Measurements from ENCODE around the gene YEATS4.

Gene YEATS4

DNA sequence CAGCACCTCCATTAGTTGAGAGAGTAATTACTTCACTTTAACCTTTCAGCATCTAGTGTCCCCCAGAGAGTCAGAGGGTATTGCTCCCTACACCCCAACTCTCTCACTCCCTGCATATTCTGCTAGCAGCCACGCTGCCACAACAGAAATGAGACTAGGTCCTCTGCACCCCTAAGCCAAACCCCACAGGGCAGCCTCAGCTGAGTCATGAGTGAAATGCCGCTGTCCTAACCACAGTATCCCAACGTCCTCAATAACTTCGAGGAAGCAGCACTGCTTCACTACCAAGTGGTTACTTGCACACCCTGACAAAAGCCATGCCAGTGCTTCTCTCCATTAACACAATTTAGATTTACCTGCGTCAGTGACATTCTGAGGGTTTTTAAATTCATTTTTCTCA, 18.2 kb upstream of the YEATS4 start:
- DNase-seq (ENCODE audit: low read depth in 2 of 2, low spot score in 1 of 2) = no peak

DNA sequence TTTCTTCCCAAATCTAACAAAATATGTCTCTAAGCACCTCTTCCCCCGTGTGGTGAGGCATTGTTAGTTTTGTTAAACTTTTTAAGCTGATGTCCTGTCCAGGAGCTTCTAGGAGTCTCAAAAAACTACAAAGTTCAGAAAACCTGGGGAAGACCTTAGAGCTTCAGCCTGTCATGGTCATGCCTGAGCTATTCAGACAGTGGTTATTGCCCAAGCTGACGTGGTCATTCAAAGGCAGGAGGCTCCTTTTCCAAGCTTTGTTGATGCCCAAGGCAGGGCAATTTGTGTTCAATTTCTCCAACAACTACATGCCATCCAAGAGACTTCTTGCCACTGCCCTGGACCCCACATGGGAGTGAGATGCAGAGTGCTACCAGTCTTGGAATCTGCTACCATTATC, 17.1 kb upstream of the YEATS4 start:
- no peak for DNase-seq (ENCODE audit: low read depth in 2 of 2, low spot score in 1 of 2)

DNA sequence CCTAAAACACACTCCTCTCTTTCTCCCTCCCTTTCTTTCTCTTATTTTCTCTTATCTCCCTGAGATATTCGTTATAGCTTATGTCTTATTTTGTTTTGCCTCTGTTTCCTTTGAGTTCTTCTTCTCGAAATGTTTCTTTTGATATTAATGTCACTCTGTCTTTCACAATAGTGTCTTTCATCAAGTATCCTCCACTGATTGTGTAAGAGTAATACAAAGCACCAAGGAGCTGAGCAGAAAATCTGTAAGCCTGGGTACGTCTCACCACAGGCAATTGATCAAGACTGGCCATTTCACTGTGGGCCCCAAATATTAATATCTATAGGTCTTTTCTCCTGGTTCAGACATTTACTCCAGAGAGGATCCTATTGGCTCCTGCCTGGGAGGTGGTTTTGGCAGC, 16.2 kb upstream of the YEATS4 start:
- DNase-seq (ENCODE audit: low read depth in 2 of 2, low spot score in 1 of 2) = no peak

GRCh38 chr12:69343885-69344612, 15.5 kb upstream of the YEATS4 start:
- no peak for DNase-seq (ENCODE audit: low read depth in 2 of 2, low spot score in 1 of 2)

DNA sequence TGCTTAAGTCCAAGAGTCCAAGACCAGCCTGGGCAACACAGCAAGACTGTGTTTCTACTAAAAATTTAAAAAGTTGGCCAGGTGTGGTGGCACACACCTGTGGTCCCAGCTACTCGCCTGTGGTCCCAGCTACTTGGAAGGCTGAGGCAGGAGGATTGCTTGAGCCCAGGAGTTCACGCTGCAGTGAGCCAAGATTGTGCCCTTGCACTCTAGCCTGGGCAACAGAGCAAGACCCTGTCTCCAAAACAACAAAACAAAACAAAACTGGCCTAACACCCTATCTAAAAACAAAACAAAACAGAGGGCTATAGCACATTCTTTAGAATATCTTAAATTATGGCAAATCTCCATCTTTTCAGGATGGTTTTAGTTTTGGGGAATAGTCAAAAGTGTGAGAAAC, 14.5 kb upstream of the YEATS4 start:
- no peak for DNase-seq (ENCODE audit: low read depth in 2 of 2, low spot score in 1 of 2)

DNA sequence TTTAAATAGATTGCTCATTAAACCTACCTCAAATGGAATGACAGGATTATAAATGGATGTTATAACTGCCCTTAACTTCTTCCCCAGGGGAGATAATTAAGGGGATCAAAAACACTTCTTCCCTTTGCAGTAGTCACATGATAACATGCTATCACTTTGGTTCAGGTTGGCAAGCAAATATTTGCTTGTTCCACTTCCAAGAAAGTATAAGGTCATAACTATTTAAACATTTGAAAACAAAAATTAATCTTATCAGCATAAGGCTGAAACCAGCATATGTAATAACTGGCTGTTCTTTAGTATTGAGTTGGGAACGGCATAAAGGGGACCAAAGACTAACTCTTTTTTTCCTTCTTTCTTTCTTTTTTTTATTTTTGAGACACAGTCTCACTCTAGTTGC, 13.8 kb upstream of the YEATS4 start:
- no peak for DNase-seq (ENCODE audit: low read depth in 2 of 2, low spot score in 1 of 2)

- no peak for DNase-seq (ENCODE audit: low read depth in 2 of 2, low spot score in 1 of 2)
Measured at GRCh38 chr12:69348162-69348938, 11.2 kb upstream of the YEATS4 start, which contains the start of gene LYZ. Gene LYZ, plus strand, starts transcription at chr12:69348381. Its CDS starts 28 bp downstream, at chr12:69348409.

GRCh38 chr12:69350002-69350626, 9.4 kb upstream of the YEATS4 start:
- DNase-seq (ENCODE audit: low read depth in 2 of 2, low spot score in 1 of 2) = no peak

- no peak for DNase-seq (ENCODE audit: low read depth in 2 of 2, low spot score in 1 of 2)
Measured at GRCh38 chr12:69350777-69351176, 8.8 kb upstream of the YEATS4 start.

DNA sequence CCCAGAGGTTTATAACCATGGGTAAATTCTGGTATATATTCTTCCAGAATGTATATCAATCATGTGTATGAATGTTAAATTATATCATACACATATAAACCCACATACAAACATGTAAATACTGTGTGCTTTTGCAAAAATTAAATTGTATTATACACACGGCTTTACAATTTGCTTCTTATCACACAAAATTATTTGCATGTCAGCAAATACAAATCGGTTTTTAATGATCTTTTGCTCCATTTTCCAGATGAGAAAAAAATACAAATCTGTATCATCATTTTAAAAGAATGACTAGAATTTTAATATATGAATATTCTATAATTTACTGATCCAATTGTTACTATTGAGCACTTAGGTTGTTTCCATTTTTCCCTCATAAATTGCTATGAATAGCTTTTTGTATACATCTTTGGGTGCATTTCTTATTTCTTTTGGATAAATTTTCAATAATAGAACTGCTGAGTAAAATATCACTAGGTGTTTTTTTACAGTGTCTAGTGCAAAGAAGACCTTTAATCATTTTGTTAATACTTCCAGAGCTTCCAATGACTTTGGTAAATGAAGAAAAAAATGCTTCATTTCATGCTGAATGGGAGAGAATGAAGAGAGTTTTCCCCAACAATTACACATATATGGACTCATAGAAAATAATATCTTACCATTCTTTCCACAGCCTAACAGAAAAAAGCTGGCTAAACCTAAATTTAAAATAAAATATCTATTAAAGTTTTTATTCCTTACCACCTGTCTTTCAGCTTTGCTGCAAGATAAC, 7.9 kb upstream of the YEATS4 start:
- DNase-seq (ENCODE audit: low read depth in 2 of 2, low spot score in 1 of 2) = no peak

GRCh38 chr12:69352904-69353303, 6.6 kb upstream of the YEATS4 start:
- no peak for DNase-seq (ENCODE audit: low read depth in 2 of 2, low spot score in 1 of 2)

DNA sequence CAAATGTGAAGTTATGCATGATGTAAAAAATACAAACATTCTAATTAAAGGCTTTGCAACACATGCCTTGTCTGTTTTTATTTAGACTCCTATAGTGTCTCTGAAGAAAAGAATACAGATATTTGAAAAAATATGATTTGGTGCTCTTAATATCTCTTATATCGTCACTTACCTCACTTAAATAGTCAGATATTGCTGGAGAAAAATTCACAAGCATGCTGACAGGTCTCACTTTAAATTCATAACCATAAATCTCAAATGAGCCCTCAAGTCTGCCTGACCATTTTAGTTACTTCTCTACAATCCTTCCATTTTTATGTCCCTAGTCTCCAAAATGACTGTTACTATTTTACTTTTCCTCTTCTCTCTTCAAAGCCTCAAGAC, 5.4 kb upstream of the YEATS4 start:
- no peak for DNase-seq (ENCODE audit: low read depth in 2 of 2, low spot score in 1 of 2)

DNA sequence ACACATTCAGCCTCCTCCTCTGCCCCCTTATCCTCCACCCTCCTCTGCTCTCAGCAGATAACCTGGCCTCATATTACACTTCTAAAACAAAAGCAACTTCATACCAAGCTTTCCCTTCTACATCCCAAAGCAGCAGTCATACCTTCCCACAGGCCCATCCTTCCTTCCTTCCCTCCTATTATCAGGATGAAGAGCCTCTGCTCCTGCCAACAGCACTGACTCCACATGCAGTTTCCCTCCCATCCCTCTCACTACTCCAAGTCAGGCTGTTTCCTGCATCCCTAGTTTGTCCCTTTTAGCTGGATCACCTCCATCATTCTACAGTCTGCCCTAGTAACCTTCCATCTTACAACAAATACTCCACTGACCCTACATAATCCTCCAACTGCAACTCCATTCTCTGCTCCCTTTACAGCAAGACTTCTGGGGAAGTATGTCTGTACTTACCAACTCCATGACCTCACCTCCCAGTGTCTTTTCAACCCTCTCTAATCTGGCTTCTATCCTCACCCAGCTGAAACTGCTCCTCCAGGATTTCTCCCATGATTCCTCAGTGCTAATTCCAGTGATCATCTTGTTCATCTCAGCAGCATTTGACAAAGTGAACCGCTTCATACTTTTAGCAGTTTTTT, 4.9 kb upstream of the YEATS4 start:
- no peak for DNase-seq (ENCODE audit: low read depth in 2 of 2, low spot score in 1 of 2)

DNA sequence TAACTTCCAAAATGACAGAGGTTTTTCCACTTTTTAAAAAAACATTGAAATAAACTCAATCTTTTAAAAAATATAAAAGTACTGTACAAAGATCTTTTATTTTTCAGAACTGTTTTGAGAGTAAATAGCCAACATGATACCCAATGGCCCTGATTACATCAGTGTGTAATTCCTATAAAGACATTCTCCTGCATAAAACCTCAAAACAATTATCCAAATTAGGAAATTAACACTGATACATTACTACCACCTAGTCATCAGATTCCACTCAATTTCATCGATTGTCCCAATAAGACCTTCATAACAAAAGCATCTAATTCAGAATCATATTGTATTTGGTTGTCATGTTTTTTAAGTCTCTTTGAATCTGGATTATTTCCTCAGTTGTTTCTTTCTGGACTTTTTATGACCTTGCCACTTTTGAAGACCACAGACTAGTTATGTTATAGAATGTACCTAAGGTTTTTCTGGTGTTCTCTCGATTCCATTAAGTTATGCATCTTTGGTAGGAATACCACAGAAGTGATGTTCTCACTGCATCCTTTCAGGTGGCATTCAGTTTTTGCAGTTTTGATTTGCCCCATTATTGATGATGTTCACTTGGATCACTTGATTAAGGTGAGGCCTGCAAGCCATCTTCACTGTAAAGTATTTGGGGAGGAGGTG, 4.0 kb upstream of the YEATS4 start:
- DNase-seq (ENCODE audit: low read depth in 2 of 2, low spot score in 1 of 2) = no peak

DNA sequence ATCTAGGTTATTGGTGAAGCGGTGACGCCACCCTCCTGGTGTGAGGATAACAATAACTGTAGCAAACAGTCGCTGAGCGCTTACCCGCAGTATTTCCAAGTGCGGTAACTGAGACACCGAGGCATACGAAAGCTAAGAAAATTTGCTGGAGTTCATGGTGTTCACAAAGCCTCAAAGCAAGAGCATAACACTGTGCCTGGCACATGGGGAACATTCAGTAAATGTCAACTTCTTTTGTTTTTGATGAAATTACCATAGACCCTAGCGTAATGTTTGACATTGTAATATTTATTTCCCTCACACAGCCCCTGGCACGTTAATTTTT, 767 bp downstream of the YEATS4 start:
- DNase-seq (ENCODE audit: low read depth in 2 of 2, low spot score in 1 of 2) = no peak

DNA sequence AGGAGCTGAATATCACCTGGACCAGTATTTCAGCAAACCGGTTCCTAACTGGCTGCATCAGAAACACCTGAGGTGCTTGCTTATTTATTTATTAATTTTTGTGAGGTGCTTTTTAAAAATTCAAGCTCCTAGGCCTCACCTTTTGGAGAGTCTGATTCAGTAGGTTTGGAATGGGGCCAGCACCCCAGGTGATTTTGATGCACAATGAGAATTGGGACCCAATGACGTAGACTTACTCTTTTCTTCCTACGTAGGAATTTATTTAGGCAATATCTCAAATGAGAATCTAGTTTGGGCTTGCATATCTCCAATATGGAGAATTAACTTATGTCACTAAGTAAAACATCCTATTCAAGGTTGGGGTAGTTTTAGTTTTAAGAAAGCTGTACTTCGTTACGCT, 7.3 kb downstream of the YEATS4 start:
- DNase-seq (ENCODE audit: low read depth in 2 of 2, low spot score in 1 of 2) = no peak

DNA sequence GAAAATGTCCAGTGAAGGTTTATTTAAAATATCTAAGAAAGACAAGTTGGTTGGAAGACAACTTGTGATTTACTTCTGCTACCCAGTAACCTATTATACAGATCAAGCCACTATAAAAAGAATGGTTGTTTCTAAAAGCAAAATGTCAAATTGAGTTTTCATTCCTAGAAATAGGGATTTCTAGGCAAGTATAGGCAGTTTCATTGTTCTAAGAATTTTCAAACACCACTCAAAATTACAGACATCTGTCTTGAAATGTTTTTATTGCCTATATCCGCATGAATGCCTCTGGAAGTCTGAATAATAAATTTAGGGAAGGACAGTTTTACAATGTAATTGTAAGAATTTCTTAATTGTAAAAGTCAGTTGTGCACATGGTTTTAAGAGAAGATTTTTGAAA, 8.6 kb downstream of the YEATS4 start:
- DNase-seq (ENCODE audit: low read depth in 2 of 2, low spot score in 1 of 2) = no peak

DNA sequence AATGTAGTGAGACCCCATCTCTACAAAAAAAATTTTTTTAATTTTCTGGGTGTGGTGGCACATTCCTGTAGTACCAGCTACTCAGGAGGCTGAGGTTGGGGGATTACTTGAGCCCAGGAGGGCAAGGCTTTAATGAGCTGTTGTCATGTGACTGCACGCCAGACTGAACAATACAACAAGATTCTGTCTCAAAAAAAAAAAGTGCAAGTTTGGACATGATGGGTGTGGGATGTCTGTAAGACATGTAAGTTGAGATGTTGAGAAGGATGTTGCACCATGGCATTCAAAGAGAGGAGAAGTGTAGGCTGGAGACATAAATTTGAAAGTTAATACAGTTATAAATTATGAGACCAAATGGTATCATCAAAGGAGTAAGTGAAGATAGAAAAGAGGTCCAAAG, 23.5 kb downstream of the YEATS4 start:
- no peak for DNase-seq (ENCODE audit: low read depth in 2 of 2, low spot score in 1 of 2)

- no peak for DNase-seq (ENCODE audit: low read depth in 2 of 2, low spot score in 1 of 2)
Measured at GRCh38 chr12:69385038-69385437, 25.5 kb downstream of the YEATS4 start.

DNA sequence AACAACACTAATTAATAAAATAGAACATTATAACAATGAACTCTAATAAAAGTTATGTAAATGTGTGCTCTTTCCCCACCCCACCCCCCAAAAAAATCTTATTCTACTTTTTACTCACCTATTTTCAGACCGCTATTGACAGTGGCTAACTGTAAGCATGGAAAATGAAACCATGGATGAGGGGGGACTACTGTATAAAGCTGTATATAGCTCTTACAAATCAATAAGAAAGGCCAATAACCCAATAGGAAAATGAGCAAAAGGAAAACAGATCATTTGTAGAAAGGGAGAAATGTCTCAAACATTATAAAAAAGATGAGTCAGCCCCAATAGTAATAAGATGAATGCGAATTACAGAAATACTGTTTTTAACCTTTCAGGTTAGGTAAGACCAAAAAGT, 27.4 kb downstream of the YEATS4 start:
- DNase-seq (ENCODE audit: low read depth in 2 of 2, low spot score in 1 of 2) = no peak

GRCh38 chr12:69388371-69388770, 28.8 kb downstream of the YEATS4 start:
- DNase-seq (ENCODE audit: low read depth in 2 of 2, low spot score in 1 of 2) = no peak
